GM19468 (cell line): Measurements from ENCODE around the gene CLEC18A.
"Not testable (repeated sequence)": the region's sequence is repeated elsewhere in the genome, so short reads cannot be mapped to it uniquely, and the experiment has no call there.

Experiments
- ATAC-seq: cut with Tn5 transposase; IDR thresholded peaks from one replicate; pipeline ENCODE4 v1.9.1; 2021; ENCODE audit warnings: mild to moderate bottlenecking, moderate library complexity, moderate number of reproducible peaks; ENCODE audit not compliant: unreplicated experiment; ENCODE audit errors: extremely low read depth

Gene CLEC18A

GRCh38 chr16:70011120-70011519 lies 60.0 kb downstream of the CLEC18A start:
- not testable (repeated sequence) for ATAC-seq

- ATAC-seq, result not testable (repeated sequence)
These were observed 61.2 kb downstream of the CLEC18A start for GRCh38 chr16:70012354-70012753.

GRCh38 chr16:70012951-70013350 lies 61.8 kb downstream of the CLEC18A start:
- not testable (repeated sequence) for ATAC-seq
